ENCODE results near the gene PSMG4. TPM values are rescaled to one million over a fixed set of nuclear protein-coding genes. Genes with fewer than 3 reads are reported as not detected.

The PSMG4 gene
- total and polyA plus RNA-seq, 2 donors from 2014 or later, result 24.9 to 36.8 TPM

GRCh38 chr6:3226481-3227362 lies 32.0 kb upstream of the PSMG4 start:
- Histone ChIP-seq H3K4me3 (ENCODE audit: low read length in 3 of 3) (peak overlapping the region; percentile 26 to 59 (median 55)), H3K27me3 (ENCODE audit: control insufficient read depth, insufficient read depth, low read length) (peaks cover 8% of the 10 kb centered on the region), H3K27ac (ENCODE audit: low read depth in 2 of 2, low read length in 2 of 2) (no peak overlapping the region), H3K9ac (ENCODE audit: low read length in 3 of 3) (peak overlapping the region in 2 of 3 donors; percentile 22 to 26), H3K9me3 (ENCODE audit: control insufficient read depth in 2 of 3, insufficient read depth in 1 of 3, low read length in 3 of 3) (no peaks in the 10 kb centered on the region), H3K4me1 (ENCODE audit: control insufficient read depth in 2 of 3, insufficient read depth in 2 of 3, low read depth in 1 of 3, low read length in 3 of 3) (peaks cover 0 to 25% (median 11%) of the 10 kb centered on the region in 3 donors), H3K36me3 (ENCODE audit: control insufficient read depth in 2 of 3, insufficient read depth in 3 of 3, low read length in 3 of 3) (no peaks in the 10 kb centered on the region)
- TF ChIP-seq, protein P1, sequence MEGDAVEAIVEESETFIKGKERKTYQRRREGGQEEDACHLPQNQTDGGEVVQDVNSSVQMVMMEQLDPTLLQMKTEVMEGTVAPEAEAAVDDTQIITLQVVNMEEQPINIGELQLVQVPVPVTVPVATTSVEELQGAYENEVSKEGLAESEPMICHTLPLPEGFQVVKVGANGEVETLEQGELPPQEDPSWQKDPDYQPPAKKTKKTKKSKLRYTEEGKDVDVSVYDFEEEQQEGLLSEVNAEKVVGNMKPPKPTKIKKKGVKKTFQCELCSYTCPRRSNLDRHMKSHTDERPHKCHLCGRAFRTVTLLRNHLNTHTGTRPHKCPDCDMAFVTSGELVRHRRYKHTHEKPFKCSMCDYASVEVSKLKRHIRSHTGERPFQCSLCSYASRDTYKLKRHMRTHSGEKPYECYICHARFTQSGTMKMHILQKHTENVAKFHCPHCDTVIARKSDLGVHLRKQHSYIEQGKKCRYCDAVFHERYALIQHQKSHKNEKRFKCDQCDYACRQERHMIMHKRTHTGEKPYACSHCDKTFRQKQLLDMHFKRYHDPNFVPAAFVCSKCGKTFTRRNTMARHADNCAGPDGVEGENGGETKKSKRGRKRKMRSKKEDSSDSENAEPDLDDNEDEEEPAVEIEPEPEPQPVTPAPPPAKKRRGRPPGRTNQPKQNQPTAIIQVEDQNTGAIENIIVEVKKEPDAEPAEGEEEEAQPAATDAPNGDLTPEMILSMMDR (IDR thresholded peaks at IDR 0.05; ENCODE audit: borderline replicate concordance, extremely low read depth, insufficient read depth), result no peak
- DNase-seq (peak; percentile 80 to 91 (median 90)), FAIRE-seq (no peak)
- intact Hi-C loops (cut with DNase I), result no loop called here

DNA sequence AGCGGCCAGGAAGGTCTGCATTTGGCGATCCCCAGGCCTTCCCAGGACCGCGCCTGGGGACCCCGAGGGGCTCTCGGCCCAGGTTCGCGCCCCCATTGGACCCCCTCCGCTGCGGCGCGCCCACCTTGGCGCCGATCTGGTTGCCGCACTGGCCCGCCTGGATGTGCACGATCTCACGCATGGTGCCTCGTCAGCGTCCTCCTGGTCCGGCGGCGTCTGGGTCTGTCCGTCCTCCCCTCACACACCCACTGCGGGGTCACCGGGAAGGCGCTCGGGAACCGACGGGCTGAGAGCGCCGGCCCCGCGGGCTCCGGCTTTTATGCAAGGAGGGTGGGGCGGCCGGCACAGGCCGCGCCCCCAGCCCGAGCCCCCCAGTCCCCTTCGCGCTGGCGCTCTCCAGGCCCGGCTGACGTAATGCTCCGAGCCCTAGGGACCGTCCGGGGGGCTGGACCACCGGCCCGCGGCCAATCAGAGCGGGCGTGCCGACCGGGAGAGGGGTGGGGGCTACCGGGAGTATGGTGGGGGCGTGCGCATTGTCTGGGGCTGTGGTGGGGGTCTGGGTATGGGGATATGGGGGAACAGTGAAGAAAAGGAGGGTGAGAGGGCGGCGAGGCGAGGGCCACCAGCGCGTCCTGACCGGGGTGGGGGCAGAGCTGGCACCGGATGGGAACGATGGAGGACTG lies 31.2 kb upstream of the PSMG4 start, which contains the start of gene TUBB2B:
Gene TUBB2B (minus strand): TSS at position 291 of the 683 bp plus-strand sequence. CDS start 110 bp downstream, at position 181.
- FAIRE-seq, result no peak
- TF ChIP-seq, protein P1 (IDR thresholded peaks at IDR 0.05; ENCODE audit: borderline replicate concordance, extremely low read depth, insufficient read depth), result no peak
- Histone ChIP-seq H3K9me3 (ENCODE audit: control insufficient read depth in 2 of 3, insufficient read depth in 1 of 3, low read length in 3 of 3) (no peaks in the 10 kb centered on the region), H3K27me3 (ENCODE audit: control insufficient read depth, insufficient read depth, low read length) (peaks cover 8% of the 10 kb centered on the region), H3K9ac (ENCODE audit: low read length in 3 of 3) (peak within 1 kb of the TSS in 2 of 3 donors; percentile 22 to 26), H3K36me3 (ENCODE audit: control insufficient read depth in 2 of 3, insufficient read depth in 3 of 3, low read length in 3 of 3) (no peaks in the 10 kb centered on the region), H3K4me3 (ENCODE audit: low read length in 3 of 3) (peak within 1 kb of the TSS; percentile 26 to 59 (median 55)), H3K4me1 (ENCODE audit: control insufficient read depth in 2 of 3, insufficient read depth in 2 of 3, low read depth in 1 of 3, low read length in 3 of 3) (peaks cover 0 to 29% (median 11%) of the 10 kb centered on the region in 3 donors), H3K27ac (ENCODE audit: low read depth in 2 of 2, low read length in 2 of 2) (no peak within 1 kb of the TSS)
- peak; percentile 86 to 97 (median 96) for DNase-seq
- intact Hi-C loops (cut with DNase I), result no loop called here

DNA sequence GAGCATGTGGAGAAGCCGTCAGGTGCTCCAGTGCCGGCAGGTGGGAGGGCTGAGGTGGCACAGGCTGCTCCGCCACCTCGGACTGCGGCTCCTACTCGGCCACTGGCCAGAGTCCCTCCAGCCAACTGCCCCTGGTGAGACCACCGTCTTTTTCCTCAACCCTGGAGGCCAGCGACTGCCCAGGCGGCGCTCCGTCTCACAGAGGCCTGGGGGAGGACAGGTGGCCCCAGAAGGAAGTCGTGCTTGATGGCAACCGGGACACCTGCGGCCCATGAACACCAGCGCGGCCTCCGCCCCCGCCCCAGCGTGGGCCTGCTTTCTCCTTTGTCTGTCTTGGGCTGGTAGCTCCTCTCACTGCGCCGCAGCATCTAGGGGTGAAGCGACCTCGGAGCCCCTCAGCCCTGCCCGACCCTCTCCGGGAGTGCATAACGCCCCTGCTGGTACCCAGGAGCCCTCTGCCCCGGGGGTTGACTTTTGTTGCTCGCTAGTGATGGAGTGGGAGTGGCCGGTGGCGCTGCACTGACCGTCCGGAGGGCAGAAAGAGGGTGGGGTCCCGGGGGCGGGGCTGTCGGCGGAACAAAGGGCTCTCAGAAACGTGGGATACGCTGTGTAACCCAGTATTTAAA lies 30.6 kb upstream of the PSMG4 start:
- Histone ChIP-seq H3K4me1 (ENCODE audit: control insufficient read depth in 2 of 3, insufficient read depth in 2 of 3, low read depth in 1 of 3, low read length in 3 of 3) (peaks cover 0 to 29% (median 11%) of the 10 kb centered on the region in 3 donors), H3K36me3 (ENCODE audit: control insufficient read depth in 2 of 3, insufficient read depth in 3 of 3, low read length in 3 of 3) (no peaks in the 10 kb centered on the region), H3K27me3 (ENCODE audit: control insufficient read depth, insufficient read depth, low read length) (peaks cover 8% of the 10 kb centered on the region), H3K27ac (ENCODE audit: low read depth in 2 of 2, low read length in 2 of 2) (no peak overlapping the region), H3K9ac (ENCODE audit: low read length in 3 of 3) (no peak overlapping the region), H3K9me3 (ENCODE audit: control insufficient read depth in 2 of 3, insufficient read depth in 1 of 3, low read length in 3 of 3) (no peaks in the 10 kb centered on the region), H3K4me3 (ENCODE audit: low read length in 3 of 3) (peak overlapping the region in 2 of 3 donors; percentile 31 to 55)
- TF ChIP-seq, protein P1 (IDR thresholded peaks at IDR 0.05; ENCODE audit: borderline replicate concordance, extremely low read depth, insufficient read depth), result no peak
- peak; percentile 77 to 94 (median 82) for DNase-seq
- intact Hi-C loops (cut with DNase I), result no loop called here
- FAIRE-seq, result no peak

Data from kidney (tissue), 14 donors.